Activated T-helper 17 cell treated with anti-CD3 and anti-CD28 coated beads, Interleukin-2, amount 50 U/mL, for 72 hours (primary cell): Measurements from ENCODE around the gene SPATC1L. TPM values are rescaled to one million over a fixed set of nuclear protein-coding genes. Genes with fewer than 3 reads are reported as not detected.

Source experiments
- ATAC-seq: fragments of 150-1000 bp; cut with Tn5 transposase; replicated peaks from 2 replicates; pipeline ENCODE4 v1.10.0; 2021; ENCODE audit warnings: mild to moderate bottlenecking, moderate library complexity
- H3K27ac Mint-ChIP-seq: one replicate; pipeline ENCODE4 v1.8.0; 2022; ENCODE audit warnings: mixed read lengths
- H3K27me3 Mint-ChIP-seq: one replicate; pipeline ENCODE4 v1.8.0; 2022; ENCODE audit warnings: mixed read lengths
- H3K36me3 Mint-ChIP-seq: one replicate; pipeline ENCODE4 v1.8.0; 2022; ENCODE audit warnings: low read depth, mild to moderate bottlenecking, mixed read lengths
- H3K4me1 Mint-ChIP-seq: one replicate; pipeline ENCODE4 v1.8.0; 2022; ENCODE audit warnings: mixed read lengths
- H3K4me3 Mint-ChIP-seq: one replicate; pipeline ENCODE4 v1.8.0; 2022; ENCODE audit warnings: mild to moderate bottlenecking, mixed read lengths
- H3K9me3 Mint-ChIP-seq: one replicate; pipeline ENCODE4 v1.8.0; 2022; ENCODE audit warnings: mixed read lengths
- total RNA-seq, 2 donors: library from RNA; stranded (reverse); gene quantifications; one replicate each; pipeline ENCODE4 v1.2.3, GENCODE V29; 2022

SPATC1L gene
- total RNA-seq, 2 donors from 2014 or later = 3.8 to 6.7 TPM

- H3K27ac Mint-ChIP-seq = no peak overlapping the region
- no peaks in the 10 kb centered on the region for H3K4me1 Mint-ChIP-seq
- no peak overlapping the region for H3K4me3 Mint-ChIP-seq
- peaks cover 3% of the 10 kb centered on the region for H3K27me3 Mint-ChIP-seq
- no peaks in the 10 kb centered on the region for H3K36me3 Mint-ChIP-seq
- no peak for ATAC-seq
- no peaks in the 10 kb centered on the region for H3K9me3 Mint-ChIP-seq
Measured at GRCh38 chr21:46157987-46158451, 26.2 kb downstream of the SPATC1L start.

- Mint-ChIP-seq H3K27me3 (no peaks in the 10 kb centered on the region), H3K27ac (no peak overlapping the region), H3K4me1 (no peaks in the 10 kb centered on the region), H3K9me3 (no peaks in the 10 kb centered on the region), H3K4me3 (no peak overlapping the region), H3K36me3 (no peaks in the 10 kb centered on the region)
- no peak for ATAC-seq
Measured at GRCh38 chr21:46157396-46157986, 26.8 kb downstream of the SPATC1L start.

- H3K27me3 Mint-ChIP-seq = no peaks in the 10 kb centered on the region
- H3K4me1 Mint-ChIP-seq = no peaks in the 10 kb centered on the region
- no peaks in the 10 kb centered on the region for H3K36me3 Mint-ChIP-seq
- H3K9me3 Mint-ChIP-seq = no peaks in the 10 kb centered on the region
- no peak overlapping the region for H3K27ac Mint-ChIP-seq
- ATAC-seq = no peak
- no peak overlapping the region for H3K4me3 Mint-ChIP-seq
Measured at GRCh38 chr21:46156678-46157077, 27.6 kb downstream of the SPATC1L start.

GRCh38 chr21:46156378-46156645 lies 27.9 kb downstream of the SPATC1L start:
- H3K36me3 Mint-ChIP-seq = no peaks in the 10 kb centered on the region
- no peak for ATAC-seq
- H3K27ac Mint-ChIP-seq = no peak overlapping the region
- no peaks in the 10 kb centered on the region for H3K4me1 Mint-ChIP-seq
- H3K9me3 Mint-ChIP-seq = no peaks in the 10 kb centered on the region
- no peaks in the 10 kb centered on the region for H3K27me3 Mint-ChIP-seq
- no peak overlapping the region for H3K4me3 Mint-ChIP-seq

GRCh38 chr21:46155514-46156377 lies 28.5 kb downstream of the SPATC1L start, which contains the start of gene FTCD:
FTCD (minus strand) TSS chr21:46155579; CDS start chr21:46155523, 56 bp downstream.
- Mint-ChIP-seq H3K9me3 (no peaks in the 10 kb centered on the region), H3K4me3 (no peak within 1 kb of the TSS)

GRCh38 chr21:46154955-46155513 lies 29.2 kb downstream of the SPATC1L start:
- ATAC-seq = no peak
- Mint-ChIP-seq H3K9me3 (no peaks in the 10 kb centered on the region), H3K27ac (no peak overlapping the region), H3K36me3 (no peaks in the 10 kb centered on the region), H3K27me3 (no peaks in the 10 kb centered on the region), H3K4me1 (no peaks in the 10 kb centered on the region), H3K4me3 (no peak overlapping the region)

More at GRCh38 chr21:46155514-46156377, 28.5 kb downstream of the SPATC1L start, which contains the start of gene FTCD:
- no peaks in the 10 kb centered on the region for H3K27me3 Mint-ChIP-seq
- H3K36me3 Mint-ChIP-seq = no peaks in the 10 kb centered on the region
- no peak for ATAC-seq
- H3K27ac Mint-ChIP-seq = no peak within 1 kb of the TSS
- H3K4me1 Mint-ChIP-seq = no peaks in the 10 kb centered on the region

- Mint-ChIP-seq H3K9me3 (no peaks in the 10 kb centered on the region), H3K27ac (no peak overlapping the region), H3K27me3 (no peaks in the 10 kb centered on the region), H3K4me3 (no peak overlapping the region), H3K4me1 (no peaks in the 10 kb centered on the region), H3K36me3 (no peaks in the 10 kb centered on the region)
- no peak for ATAC-seq
Measured at GRCh38 chr21:46154155-46154954, 29.9 kb downstream of the SPATC1L start.

GRCh38 chr21:46153247-46154154 lies 30.8 kb downstream of the SPATC1L start:
- no peak overlapping the region for H3K4me3 Mint-ChIP-seq
- H3K9me3 Mint-ChIP-seq = no peaks in the 10 kb centered on the region
- no peaks in the 10 kb centered on the region for H3K36me3 Mint-ChIP-seq
- ATAC-seq = peak; percentile 74
- H3K4me1 Mint-ChIP-seq = no peaks in the 10 kb centered on the region
- H3K27me3 Mint-ChIP-seq = no peaks in the 10 kb centered on the region
- no peak overlapping the region for H3K27ac Mint-ChIP-seq

- Mint-ChIP-seq H3K27ac (no peak overlapping the region), H3K36me3 (no peaks in the 10 kb centered on the region), H3K4me3 (no peak overlapping the region), H3K27me3 (no peaks in the 10 kb centered on the region), H3K9me3 (no peaks in the 10 kb centered on the region), H3K4me1 (no peaks in the 10 kb centered on the region)
- no peak for ATAC-seq
Measured at GRCh38 chr21:46152927-46153246, 31.4 kb downstream of the SPATC1L start.

- Mint-ChIP-seq H3K4me3 (no peak overlapping the region), H3K27me3 (no peaks in the 10 kb centered on the region), H3K4me1 (no peaks in the 10 kb centered on the region), H3K27ac (no peak overlapping the region), H3K36me3 (no peaks in the 10 kb centered on the region), H3K9me3 (no peaks in the 10 kb centered on the region)
- no peak for ATAC-seq
Measured at GRCh38 chr21:46151989-46152926, 32.0 kb downstream of the SPATC1L start.

GRCh38 chr21:46151261-46151988 lies 32.8 kb downstream of the SPATC1L start:
- ATAC-seq = no peak
- H3K4me1 Mint-ChIP-seq = no peaks in the 10 kb centered on the region
- no peaks in the 10 kb centered on the region for H3K27me3 Mint-ChIP-seq
- no peak overlapping the region for H3K4me3 Mint-ChIP-seq
- no peak overlapping the region for H3K27ac Mint-ChIP-seq
- H3K9me3 Mint-ChIP-seq = no peaks in the 10 kb centered on the region
- H3K36me3 Mint-ChIP-seq = no peaks in the 10 kb centered on the region

GRCh38 chr21:46150491-46151121 lies 33.7 kb downstream of the SPATC1L start:
- Mint-ChIP-seq H3K4me3 (no peak overlapping the region), H3K36me3 (no peaks in the 10 kb centered on the region)

More at GRCh38 chr21:46150491-46151121, 33.7 kb downstream of the SPATC1L start:
- no peaks in the 10 kb centered on the region for H3K4me1 Mint-ChIP-seq
- H3K27me3 Mint-ChIP-seq = no peaks in the 10 kb centered on the region
- H3K27ac Mint-ChIP-seq = no peak overlapping the region
- ATAC-seq = no peak
- H3K9me3 Mint-ChIP-seq = no peaks in the 10 kb centered on the region
